Embryonic facial prominence (tissue), 1 donor: ENCODE measurements around the gene DNAH3.
"Not testable (repeated sequence)": the region's sequence is repeated elsewhere in the genome, so short reads cannot be mapped to it uniquely, and the experiment has no call there.

Source experiments
- DNase-seq: peaks from one replicate; pipeline ENCODE4 v3.0.0-alpha.2; 2016; ENCODE audit errors: extremely low spot score

DNAH3 gene

GRCh38 chr16:21009815-21010214 lies 140.8 kb downstream of the DNAH3 start:
- DNase-seq, result no peak

GRCh38 chr16:21005008-21005407 lies 145.6 kb downstream of the DNAH3 start:
- DNase-seq, result no peak

GRCh38 chr16:21001262-21001661 lies 149.4 kb downstream of the DNAH3 start:
- DNase-seq, result no peak

- DNase-seq, result no peak
Measured at GRCh38 chr16:20997147-20997546, 153.5 kb downstream of the DNAH3 start.

GRCh38 chr16:20995711-20996110 lies 154.9 kb downstream of the DNAH3 start:
- DNase-seq, result no peak

GRCh38 chr16:20989496-20990070 lies 161.1 kb downstream of the DNAH3 start:
- DNase-seq, result not testable (repeated sequence)

GRCh38 chr16:20987049-20987448 lies 163.6 kb downstream of the DNAH3 start:
- no peak for DNase-seq

- no peak for DNase-seq
Measured at GRCh38 chr16:20984019-20984418, 166.6 kb downstream of the DNAH3 start.

GRCh38 chr16:20976576-20976975 lies 174.1 kb downstream of the DNAH3 start:
- DNase-seq, result no peak

GRCh38 chr16:20973201-20973600 lies 177.4 kb downstream of the DNAH3 start:
- not testable (repeated sequence) for DNase-seq

GRCh38 chr16:20971401-20971800 lies 179.2 kb downstream of the DNAH3 start:
- DNase-seq, result no peak

- no peak for DNase-seq
Measured at GRCh38 chr16:20969386-20969785, 181.3 kb downstream of the DNAH3 start.

- DNase-seq, result no peak
Measured at GRCh38 chr16:20968765-20969164, 181.9 kb downstream of the DNAH3 start.

- DNase-seq, result no peak
Measured at GRCh38 chr16:20960899-20961298, 189.7 kb downstream of the DNAH3 start.

- DNase-seq, result no peak
Measured at GRCh38 chr16:20957153-20957552, 193.5 kb downstream of the DNAH3 start.

- DNase-seq, result no peak
Measured at GRCh38 chr16:20956319-20956718, 194.3 kb downstream of the DNAH3 start.

- no peak for DNase-seq
Measured at GRCh38 chr16:20954574-20954973, 196.1 kb downstream of the DNAH3 start.

GRCh38 chr16:20952139-20952920 lies 198.3 kb downstream of the DNAH3 start:
- no peak for DNase-seq

- no peak for DNase-seq
Measured at GRCh38 chr16:20950294-20950693, 200.4 kb downstream of the DNAH3 start.

- no peak for DNase-seq
Measured at GRCh38 chr16:20949660-20950059, 201.0 kb downstream of the DNAH3 start.

- DNase-seq, result no peak
Measured at GRCh38 chr16:20948444-20948843, 202.2 kb downstream of the DNAH3 start.

- DNase-seq, result no peak
Measured at GRCh38 chr16:20946015-20946629, 204.5 kb downstream of the DNAH3 start.

- not testable (repeated sequence) for DNase-seq
Measured at GRCh38 chr16:20945575-20945875, 205.1 kb downstream of the DNAH3 start.
